Nephron progenitor cell (in vitro differentiated cells): ENCODE data around the gene CIDEC.

Source experiments
- DNase-seq: peaks from one replicate; pipeline ENCODE4 v3.0.0; 2021
- H3K27ac Mint-ChIP-seq: 2 replicates; pipeline ENCODE4 v1.8.0; 2021; ENCODE audit warnings: mild to moderate bottlenecking, moderate library complexity, mixed read lengths
- H3K27me3 Mint-ChIP-seq: 2 replicates; pipeline ENCODE4 v1.8.0; 2021; ENCODE audit warnings: mild to moderate bottlenecking, low read depth, mixed read lengths; ENCODE audit not compliant: poor library complexity
- H3K36me3 Mint-ChIP-seq: 2 replicates; pipeline ENCODE4 v1.8.0; 2021; ENCODE audit warnings: low read depth, mixed read lengths
- H3K4me1 Mint-ChIP-seq: 2 replicates; pipeline ENCODE4 v1.8.0; 2021; ENCODE audit warnings: mixed read lengths
- H3K4me3 Mint-ChIP-seq: 2 replicates; pipeline ENCODE4 v1.8.0; 2021; ENCODE audit warnings: mild to moderate bottlenecking, moderate library complexity, mixed read lengths
- H3K9me3 Mint-ChIP-seq: 2 replicates; pipeline ENCODE4 v1.8.0; 2021; ENCODE audit warnings: mild to moderate bottlenecking, moderate library complexity, mixed read lengths
- CTCF ChIP-seq: fragments of 200-600 bp; sonication (generic); IDR thresholded peaks from 2 replicates; pipeline ENCODE4 v1.5.0; 2021; ENCODE audit warnings: antibody characterized with exemption

The CIDEC gene

GRCh38 chr3:9825451-9826040 lies 54.5 kb downstream of the CIDEC start:
- no peak overlapping the region for H3K27ac Mint-ChIP-seq
- peaks cover 5% of the 10 kb centered on the region for H3K36me3 Mint-ChIP-seq
- no peak for DNase-seq
- no peak for TF ChIP-seq CTCF
- H3K9me3 Mint-ChIP-seq = no peaks in the 10 kb centered on the region
- peaks cover 6% of the 10 kb centered on the region for H3K27me3 Mint-ChIP-seq
- no peaks in the 10 kb centered on the region for H3K4me1 Mint-ChIP-seq
- H3K4me3 Mint-ChIP-seq = no peak overlapping the region

GRCh38 chr3:9820946-9821345 lies 59.1 kb downstream of the CIDEC start:
- Mint-ChIP-seq H3K27me3 (peaks cover 3% of the 10 kb centered on the region), H3K4me3 (no peak overlapping the region), H3K4me1 (no peaks in the 10 kb centered on the region), H3K9me3 (no peaks in the 10 kb centered on the region), H3K27ac (peak overlapping the region; percentile 8), H3K36me3 (peaks cover 13% of the 10 kb centered on the region)
- TF ChIP-seq CTCF = peak; percentile 18
- no peak for DNase-seq

GRCh38 chr3:9820543-9820942 lies 59.5 kb downstream of the CIDEC start:
- TF ChIP-seq CTCF = no peak
- Mint-ChIP-seq H3K4me1 (no peaks in the 10 kb centered on the region), H3K9me3 (no peaks in the 10 kb centered on the region), H3K27me3 (peaks cover 3% of the 10 kb centered on the region), H3K27ac (peak overlapping the region; percentile 8), H3K36me3 (peaks cover 13% of the 10 kb centered on the region), H3K4me3 (no peak overlapping the region)
- DNase-seq = no peak

GRCh38 chr3:9818666-9819335 lies 61.3 kb downstream of the CIDEC start:
- TF ChIP-seq CTCF = no peak
- peaks cover 13% of the 10 kb centered on the region for H3K36me3 Mint-ChIP-seq
- no peak for DNase-seq
- no peak overlapping the region for H3K27ac Mint-ChIP-seq
- no peak overlapping the region for H3K4me3 Mint-ChIP-seq
- H3K27me3 Mint-ChIP-seq = peaks cover 3% of the 10 kb centered on the region
- H3K9me3 Mint-ChIP-seq = no peaks in the 10 kb centered on the region
- H3K4me1 Mint-ChIP-seq = no peaks in the 10 kb centered on the region

- H3K4me1 Mint-ChIP-seq = no peaks in the 10 kb centered on the region
- no peak for TF ChIP-seq CTCF
- DNase-seq = no peak
- H3K36me3 Mint-ChIP-seq = peaks cover 19% of the 10 kb centered on the region
- no peak overlapping the region for H3K4me3 Mint-ChIP-seq
- H3K9me3 Mint-ChIP-seq = no peaks in the 10 kb centered on the region
- no peak overlapping the region for H3K27ac Mint-ChIP-seq
- peaks cover 3% of the 10 kb centered on the region for H3K27me3 Mint-ChIP-seq
Observed at GRCh38 chr3:9817436-9817835, 62.6 kb downstream of the CIDEC start.
